H1 (cell line): ENCODE results near the gene DCLK1. TPM values are rescaled to one million over a fixed set of nuclear protein-coding genes. Genes with fewer than 3 reads are reported as not detected.

Experiments used
- CTCF ChIA-PET: fragments of 300-600 bp; sonication (Branson Sonifier 250); formaldehyde crosslinking; loops from one replicate; lab custom pipeline; 2021; ENCODE audit not compliant: partially characterized antibody; lab: Charles Lee
- POLR2A ChIA-PET: fragments of 300-600 bp; sonication (Branson Sonifier 250); formaldehyde crosslinking; loops from one replicate; lab custom pipeline; 2021; ENCODE audit warnings: inconsistent platforms; ENCODE audit not compliant: partially characterized antibody; lab: Charles Lee
- DNase-seq, 2 experiments: peaks; one replicate each; pipeline versions ENCODE4 v3.0.0 to v3.0.0-alpha.2; 2010 to 2022; ENCODE audit warnings: low spot score in 2 of 2, low read depth in 1 of 2, mixed read lengths in 1 of 2
- FAIRE-seq: peaks from 2 replicates; lab custom pipeline; 2011; peaks lifted over from hg19 to GRCh38; lab: Jason Lieb, UNC
- H2AFZ ChIP-seq: 2 replicates; pipeline ENCODE4 v1.8.1; 2012; ENCODE audit warnings: low read length, inconsistent platforms
- H2AK5ac ChIP-seq: 2 replicates; pipeline ENCODE4 v1.6.1; 2013; ENCODE audit warnings: low read depth, low read length
- H2BK120ac ChIP-seq: replicated peaks from 2 replicates; pipeline ENCODE3; 2013; ENCODE audit warnings: low read depth, low read length, inconsistent platforms
- H2BK12ac ChIP-seq: 2 replicates; pipeline ENCODE4 v1.6.1; 2013; ENCODE audit warnings: low read depth, low read length
- H2BK15ac ChIP-seq: 2 replicates; pipeline ENCODE4 v1.6.1; 2013; ENCODE audit warnings: low read length
- H2BK20ac ChIP-seq: 2 replicates; pipeline ENCODE4 v1.6.1; 2013; ENCODE audit warnings: low read length
- H2BK5ac ChIP-seq: 2 replicates; pipeline ENCODE4 v1.6.1; 2013; ENCODE audit warnings: low read depth, low read length
- H3K14ac ChIP-seq: 2 replicates; pipeline ENCODE4 v1.6.1; 2013; ENCODE audit warnings: inconsistent platforms; ENCODE audit not compliant: insufficient read length
- H3K18ac ChIP-seq: 2 replicates; pipeline ENCODE4 v1.6.1; 2013; ENCODE audit warnings: low read length; ENCODE audit errors: extremely low read depth
- H3K23ac ChIP-seq: 2 replicates; pipeline ENCODE4 v1.6.1; 2013; ENCODE audit warnings: inconsistent platforms; ENCODE audit not compliant: insufficient read length
- H3K23me2 ChIP-seq: 2 replicates; pipeline ENCODE4 v1.6.1; 2013; ENCODE audit warnings: low read depth, low read length
- H3K27ac ChIP-seq: 2 replicates; pipeline ENCODE4 v1.6.1; 2011; ENCODE audit warnings: low read depth, low read length, inconsistent platforms
- H3K27me3 ChIP-seq, 4 experiments: replicated peaks in 1 of 4; 1 replicate in 1 of 4; 2 replicates in 3 of 4; pipeline versions ENCODE4 v1.6.1 to v1.8.1; 2011 to 2013; ENCODE audit warnings: low read length in 3 of 4, mild to moderate bottlenecking in 3 of 4, inconsistent platforms in 2 of 4, mixed read lengths in 2 of 4, moderate library complexity in 1 of 4; ENCODE audit not compliant: control insufficient read depth in 3 of 4, insufficient read depth in 3 of 4; ENCODE audit errors: extremely low read depth in 1 of 4
- H3K36me3 ChIP-seq, 4 experiments: 2 replicates each; pipeline versions ENCODE4 v1.6.1 to v1.8.1; 2011 to 2013; ENCODE audit warnings: mild to moderate bottlenecking in 4 of 4, low read length in 3 of 4, moderate library complexity in 2 of 4, control low read depth in 1 of 4, inconsistent platforms in 1 of 4; ENCODE audit not compliant: insufficient read depth in 4 of 4, control insufficient read depth in 2 of 4
- H3K4ac ChIP-seq: replicated peaks from 2 replicates; pipeline ENCODE3; 2013; ENCODE audit warnings: low read length, low read depth, mixed read lengths, inconsistent platforms; ENCODE audit not compliant: insufficient read length
- H3K4me1 ChIP-seq, 4 experiments: replicated peaks in 1 of 4; 1 replicate in 1 of 4; 2 replicates in 3 of 4; pipeline versions ENCODE4 v1.6.1 to v1.8.1; 2011 to 2013; ENCODE audit warnings: low read length in 3 of 4, inconsistent platforms in 2 of 4, mixed read lengths in 1 of 4; ENCODE audit not compliant: insufficient read depth in 4 of 4, control insufficient read depth in 3 of 4
- H3K4me2 ChIP-seq, 2 experiments: 2 replicates each; pipeline versions ENCODE4 v1.6.1 to v1.8.1; 2011 to 2013; ENCODE audit warnings: low read depth in 2 of 2, low read length in 2 of 2, control low read depth in 1 of 2, inconsistent platforms in 1 of 2, mild to moderate bottlenecking in 1 of 2; ENCODE audit not compliant: insufficient read depth in 1 of 2
- H3K4me3 ChIP-seq, 4 experiments: fragments of 200-600, 300-600 bp in 1 of 4; sonication (generic), shearing (Covaris generic), sonication (Bioruptor Twin) in 1 of 4; 2 replicates each; pipeline versions ENCODE4 v1.5.1 to v1.8.1; 2011 to 2016; ENCODE audit warnings: low read length in 4 of 4, low read depth in 3 of 4, control low read depth in 2 of 4, inconsistent platforms in 2 of 4, mild to moderate bottlenecking in 2 of 4, mixed read lengths in 1 of 4, moderate library complexity in 1 of 4; ENCODE audit not compliant: insufficient read depth in 2 of 4; ENCODE audit errors: extremely low read depth in 1 of 4
- H3K56ac ChIP-seq: replicated peaks from 2 replicates; pipeline ENCODE3; 2013; ENCODE audit warnings: low read depth, mild to moderate bottlenecking, mixed read lengths, low read length, inconsistent platforms; ENCODE audit not compliant: insufficient read length
- H3K79me1 ChIP-seq: 2 replicates; pipeline ENCODE4 v1.6.1; 2013; ENCODE audit warnings: low read depth, low read length, control low read depth
- H3K79me2 ChIP-seq, 2 experiments: 2 replicates each; pipeline versions ENCODE4 v1.6.1 to v1.8.1; 2012 to 2013; ENCODE audit warnings: low read length in 2 of 2, mild to moderate bottlenecking in 2 of 2, inconsistent platforms in 1 of 2; ENCODE audit not compliant: insufficient read depth in 2 of 2, control insufficient read depth in 1 of 2
- H3K9ac ChIP-seq, 4 experiments: replicated peaks in 1 of 4; 1 replicate in 1 of 4; 2 replicates in 3 of 4; pipeline versions ENCODE4 v1.6.1 to v1.8.1; 2011 to 2013; ENCODE audit warnings: low read depth in 3 of 4, low read length in 3 of 4, control low read depth in 2 of 4, mild to moderate bottlenecking in 2 of 4, moderate library complexity in 2 of 4, inconsistent platforms in 1 of 4; ENCODE audit errors: extremely low read depth in 1 of 4
- H3K9me3 ChIP-seq, 2 experiments: 2 replicates each; pipeline versions ENCODE4 v1.6.1 to v1.8.1; 2012 to 2013; ENCODE audit warnings: mild to moderate bottlenecking in 2 of 2, moderate library complexity in 2 of 2, control low read depth in 1 of 2, inconsistent platforms in 1 of 2, low read depth in 1 of 2, low read length in 1 of 2, mixed read lengths in 1 of 2; ENCODE audit not compliant: insufficient read depth in 2 of 2
- H4K20me1 ChIP-seq, 2 experiments: replicated peaks in 1 of 2; 2 replicates each; pipeline versions ENCODE3 to v1.8.1; 2011 to 2013; ENCODE audit warnings: inconsistent platforms in 2 of 2, low read length in 2 of 2, mild to moderate bottlenecking in 1 of 2; ENCODE audit not compliant: insufficient read depth in 2 of 2, control insufficient read depth in 1 of 2
- H4K5ac ChIP-seq: 2 replicates; pipeline ENCODE4 v1.6.1; 2013; ENCODE audit warnings: low read length, low read depth, mixed read lengths, inconsistent platforms; ENCODE audit not compliant: insufficient read length
- H4K8ac ChIP-seq: 2 replicates; pipeline ENCODE4 v1.8.0; 2013; ENCODE audit warnings: mild to moderate bottlenecking, moderate library complexity, low read length, inconsistent platforms; ENCODE audit not compliant: insufficient read depth; ENCODE audit errors: extremely low read depth
- H4K91ac ChIP-seq: replicated peaks from 2 replicates; pipeline ENCODE3; 2013; ENCODE audit warnings: low read length, mixed read lengths, inconsistent platforms; ENCODE audit not compliant: insufficient read length
- ATF2 ChIP-seq: IDR thresholded peaks from 2 replicates; pipeline ENCODE4 v1.6.1; 2012; ENCODE audit warnings: low read length, inconsistent platforms
- BCL11A ChIP-seq, 2 experiments: IDR thresholded peaks; one replicate each; pipeline ENCODE4 v1.6.1; 2011; ENCODE audit warnings: low read depth in 2 of 2, low read length in 2 of 2, mild to moderate bottlenecking in 2 of 2
- CBX8 ChIP-seq: fragments of 300-800, 300-1000 bp; sonication (generic); IDR thresholded peaks from 2 replicates; pipeline ENCODE4 v1.7.1; 2016; ENCODE audit warnings: low read depth, low read length, borderline replicate concordance
- MAX ChIP-seq: IDR thresholded peaks from 2 replicates; pipeline ENCODE4 v1.6.1; 2012; ENCODE audit warnings: inconsistent platforms
- NANOG ChIP-seq: IDR thresholded peaks from 2 replicates; pipeline ENCODE4 v1.6.1; 2011; ENCODE audit warnings: low read length, low read depth, mild to moderate bottlenecking, inconsistent platforms; ENCODE audit not compliant: insufficient read depth, poor library complexity, severe bottlenecking
- POU5F1 ChIP-seq: IDR thresholded peaks from 2 replicates; pipeline ENCODE4 v1.6.1; 2011; ENCODE audit warnings: low read depth, mild to moderate bottlenecking, low read length, moderate library complexity
- RFX5 ChIP-seq: IDR thresholded peaks from 2 replicates; pipeline ENCODE4 v1.6.1; 2011; ENCODE audit warnings: low read depth, low read length, improper control_type of control experiment, borderline replicate concordance
- SAP30 ChIP-seq: fragments of 300-600 bp; sonication (generic); IDR thresholded peaks from 2 replicates; pipeline ENCODE4 v1.7.1; 2012; ENCODE audit warnings: low read length, moderate library complexity, mild to moderate bottlenecking, inconsistent platforms; ENCODE audit not compliant: insufficient read depth, insufficient replicate concordance
- SRF ChIP-seq: IDR thresholded peaks from 2 replicates; pipeline ENCODE4 v1.6.1; 2011; ENCODE audit warnings: mild to moderate bottlenecking, low read depth, low read length, moderate library complexity
- TBP ChIP-seq: IDR thresholded peaks from 2 replicates; pipeline ENCODE4 v1.6.1; 2011; ENCODE audit warnings: low read depth, low read length, improper control_type of control experiment
- USF2 ChIP-seq: IDR thresholded peaks from 2 replicates; pipeline ENCODE4 v1.6.1; 2011; ENCODE audit warnings: low read length, improper control_type of control experiment
- WGBS, 2 experiments: shearing (Covaris generic) in 1 of 2; methylation state at CpG; one replicate each; pipeline versions ENCODE4 v1.1.6 to v1.1.7; 2013 to 2015; ENCODE audit warnings: low lambda C conversion rate in 2 of 2, mixed read lengths in 2 of 2, inconsistent platforms in 1 of 2, low coverage in 1 of 2, missing lambda C conversion rate in 1 of 2; ENCODE audit not compliant: insufficient replicate concordance in 2 of 2, insufficient coverage in 1 of 2, insufficient read length in 1 of 2; ENCODE audit errors: extremely low coverage in 1 of 2, missing lambda C conversion rate in 1 of 2; 5-methylcytosine and 5-hydroxymethylcytosine counted together
- polyA plus RNA-seq, 7 experiments: library from polyadenylated mRNA; depleted of rRNA in 3 of 7; stranded (reverse) in 5 of 7; unstranded in 2 of 7; fragments of >200 nt in 5 of 7; fragments of 200-250 nt in 2 of 7; gene quantifications; 1 replicate in 5 of 7; 2 replicates in 1 of 7; 4 replicates in 1 of 7; pipeline versions ENCODE4 v1.2.1 to v1.2.3, GENCODE V29; 2011 to 2013; ENCODE audit warnings: missing spikeins in 2 of 7, mixed read lengths in 2 of 7
- total RNA-seq: library from RNA; stranded (reverse); fragmentation: NEBNext Ultra II Directional; extraction: Animal tissue kit (Norgen Biotek cat#: 25700); gene quantifications from 2 replicates; pipeline ENCODE4 v1.2.1, GENCODE V29; 2021

DCLK1 gene
- total and polyA plus RNA-seq, 2 of the 8 experiments (the other 6 are each of a cell fraction or from before 2014, with no cell fraction given), result 22.8 to 41.0 TPM

GRCh38 chr13:35747594-35747993 is 383.6 kb downstream of the DCLK1 start:
- no peaks in the 10 kb centered on the region for H3K4me1 ChIP-seq
- no peak overlapping the region for H3K27ac ChIP-seq
- H3K36me3 ChIP-seq, result no peaks in the 10 kb centered on the region
- no peak overlapping the region for H3K9ac ChIP-seq
- ChIA-PET CTCF (no interaction called here), POLR2A (no interaction called here)
- no peak overlapping the region for H3K4me2 ChIP-seq
- no peak overlapping the region for H3K4ac ChIP-seq
- no peak overlapping the region for H2AK5ac ChIP-seq
- no peak overlapping the region for H2BK15ac ChIP-seq
- DNase-seq (peak in 1 of 2 experiments; percentile 22), FAIRE-seq (no peak)
- no peak overlapping the region for H2BK5ac ChIP-seq
- H2BK20ac ChIP-seq, result no peak overlapping the region
- no peaks in the 10 kb centered on the region for H4K20me1 ChIP-seq
- no peaks in the 10 kb centered on the region for H3K79me2 ChIP-seq
- no peak overlapping the region for H2BK12ac ChIP-seq
- H4K91ac ChIP-seq, result no peak overlapping the region
- H3K79me1 ChIP-seq, result no peaks in the 10 kb centered on the region
- H3K27me3 ChIP-seq, result no peaks in the 10 kb centered on the region
- no peak overlapping the region for H3K4me3 ChIP-seq
- no peaks in the 10 kb centered on the region for H3K23me2 ChIP-seq
- WGBS, 2 experiments, result 95% methylated on average over 2 of the region's 2 CpGs; no CpG with 5 or more reads in 1 of the 2 experiments
- peaks cover 0 to 11% of the 10 kb centered on the region in 2 experiments; a peak in 1 of 4 replicates for H3K9me3 ChIP-seq
- no peak overlapping the region for H3K23ac ChIP-seq
- no peak overlapping the region for H3K14ac ChIP-seq
- H4K8ac ChIP-seq, result no peak overlapping the region
- H2BK120ac ChIP-seq, result no peak overlapping the region
- H4K5ac ChIP-seq, result no peak overlapping the region
- H3K18ac ChIP-seq, result no peak overlapping the region
- H3K56ac ChIP-seq, result no peak overlapping the region
- no peak overlapping the region for H2AFZ ChIP-seq
- TF ChIP-seq SAP30 (no peak), BCL11A (IDR thresholded peaks at IDR 0.05; ENCODE audit: low read depth in 2 of 2, low read length in 2 of 2) (no peak), POU5F1 (no peak), NANOG (no peak), TBP (no peak), SRF (no peak), USF2 (no peak), MAX (no peak), CBX8 (no peak), RFX5 (no peak), ATF2 (no peak)
